ENCODE data around the gene RIN1.

RIN1 gene

DNA sequence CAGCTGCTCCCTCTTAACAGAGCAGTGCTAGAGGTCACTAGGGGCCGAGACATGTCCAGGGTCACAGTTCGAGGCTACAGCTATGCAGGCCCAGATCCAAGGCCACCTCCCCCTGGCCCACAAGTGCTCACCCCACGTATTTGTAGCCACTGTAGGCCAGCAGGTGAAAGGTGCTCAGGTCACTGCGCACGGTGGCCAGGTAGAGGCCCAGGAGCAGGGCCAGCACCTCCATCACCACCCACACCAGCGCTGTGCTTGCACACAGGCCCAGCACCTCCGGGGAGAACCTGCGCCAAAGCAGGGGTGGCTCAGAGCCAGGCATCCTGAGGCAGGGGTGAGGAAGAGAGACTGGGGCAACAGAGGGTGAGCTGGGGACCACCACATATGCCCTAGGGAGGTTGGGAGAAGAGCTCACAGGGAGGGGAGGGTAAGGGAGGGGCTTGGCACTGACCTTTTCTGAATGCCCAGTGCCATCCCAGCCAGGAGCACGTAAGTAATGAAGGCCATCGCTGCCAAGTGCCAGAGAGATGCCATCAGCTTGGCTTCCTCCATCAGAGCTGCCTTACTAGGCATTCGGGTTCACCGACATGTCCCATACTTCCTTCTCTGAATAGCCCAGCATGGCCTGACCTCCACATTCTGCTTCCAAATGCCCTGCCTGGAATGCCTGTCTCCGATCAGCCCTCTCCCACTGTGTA is 50.8 kb downstream of the RIN1 start:
- H3K27me3 ChIP-seq (ENCODE audit: insufficient read depth, low read length) = no peaks in the 10 kb centered on the region
- no peak overlapping the region for H3K27ac ChIP-seq (ENCODE audit: low read depth, low read length)
- H3K4me3 ChIP-seq (ENCODE audit: low read depth, low read length) = no peak overlapping the region
- peaks cover 21% of the 10 kb centered on the region for H3K79me2 ChIP-seq (ENCODE audit: control insufficient read depth, insufficient read depth, low read length, unreplicated experiment)
- no peak overlapping the region for H2AFZ ChIP-seq (ENCODE audit: low read length, unreplicated experiment)
- peaks cover 15% of the 10 kb centered on the region for H3K4me1 ChIP-seq (ENCODE audit: control insufficient read depth, insufficient read depth, low read length, unreplicated experiment)
- H3K36me3 ChIP-seq (ENCODE audit: insufficient read depth, low read length) = no peaks in the 10 kb centered on the region

DNA sequence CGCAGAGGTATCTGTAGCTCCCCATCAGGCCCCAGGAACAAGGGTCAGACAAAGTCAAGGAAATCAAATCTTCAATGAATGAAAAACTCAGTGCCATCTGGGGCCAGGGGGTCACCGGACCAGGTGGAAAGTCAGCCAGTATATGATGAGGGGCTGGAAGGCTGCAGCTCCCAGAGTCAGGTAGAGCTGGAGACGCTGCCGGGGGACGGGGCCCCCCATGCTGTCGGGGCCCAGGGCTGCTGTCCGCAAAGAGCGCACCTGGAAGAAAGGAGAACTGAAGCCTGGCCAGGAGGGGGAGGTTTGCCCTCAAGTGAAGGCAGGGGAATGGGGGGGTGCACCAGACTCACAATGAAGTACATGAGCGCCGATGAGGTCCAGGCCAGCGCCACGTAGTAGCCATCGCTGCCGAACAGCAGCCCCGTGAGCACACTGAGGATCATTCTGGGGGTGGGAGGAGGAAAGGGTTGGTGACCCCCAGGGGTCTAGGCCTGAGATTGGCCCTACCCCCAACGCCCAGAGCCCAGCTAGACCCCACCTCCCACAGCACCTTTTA is 51.6 kb downstream of the RIN1 start:
- H3K36me3 ChIP-seq (ENCODE audit: insufficient read depth, low read length) = no peaks in the 10 kb centered on the region
- no peaks in the 10 kb centered on the region for H3K27me3 ChIP-seq (ENCODE audit: insufficient read depth, low read length)
- H3K27ac ChIP-seq (ENCODE audit: low read depth, low read length) = no peak overlapping the region
- H3K4me1 ChIP-seq (ENCODE audit: control insufficient read depth, insufficient read depth, low read length, unreplicated experiment) = peaks cover 8% of the 10 kb centered on the region
- H2AFZ ChIP-seq (ENCODE audit: low read length, unreplicated experiment) = no peak overlapping the region
- H3K4me3 ChIP-seq (ENCODE audit: low read depth, low read length) = no peak overlapping the region
- peaks cover 21% of the 10 kb centered on the region for H3K79me2 ChIP-seq (ENCODE audit: control insufficient read depth, insufficient read depth, low read length, unreplicated experiment)

DNA sequence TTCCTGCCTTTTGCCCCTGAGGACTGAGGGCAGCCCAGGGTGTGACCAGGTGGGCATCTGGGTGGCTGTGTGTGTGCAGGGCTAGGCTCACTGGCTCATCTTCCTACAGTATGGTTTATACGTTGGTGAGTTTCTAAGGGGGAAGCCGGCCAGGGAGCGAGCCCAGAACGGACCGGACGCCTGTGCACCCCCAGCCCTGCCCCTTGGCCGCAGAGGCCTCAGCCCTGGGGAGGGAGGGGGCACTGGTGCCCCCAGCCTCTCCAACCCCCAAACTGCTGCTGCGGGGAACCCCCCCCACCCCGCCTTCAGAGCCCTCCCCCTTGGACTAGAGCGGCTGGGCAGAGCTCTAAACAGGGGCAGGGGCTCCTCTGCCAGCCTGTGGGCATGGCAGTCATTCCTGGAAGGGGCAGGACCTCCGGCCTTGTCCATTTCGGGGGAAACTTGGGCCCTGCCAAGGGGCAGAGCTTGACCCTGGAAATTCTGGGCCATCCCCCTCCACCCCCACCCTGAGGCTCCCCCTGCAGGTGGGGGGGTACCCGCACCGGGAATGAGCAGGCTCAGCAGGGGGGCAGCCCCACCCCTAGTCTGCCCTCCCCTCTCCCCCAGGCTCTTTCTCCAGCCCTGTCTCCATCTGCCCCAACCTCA is 52.7 kb downstream of the RIN1 start:
- Histone ChIP-seq H3K4me3 (ENCODE audit: low read depth, low read length) (no peak overlapping the region), H2AFZ (ENCODE audit: low read length, unreplicated experiment) (no peak overlapping the region), H3K4me1 (ENCODE audit: control insufficient read depth, insufficient read depth, low read length, unreplicated experiment) (peaks cover 8% of the 10 kb centered on the region), H3K79me2 (ENCODE audit: control insufficient read depth, insufficient read depth, low read length, unreplicated experiment) (peaks cover 20% of the 10 kb centered on the region), H3K36me3 (ENCODE audit: insufficient read depth, low read length) (no peaks in the 10 kb centered on the region), H3K27ac (ENCODE audit: low read depth, low read length) (no peak overlapping the region), H3K27me3 (ENCODE audit: insufficient read depth, low read length) (no peaks in the 10 kb centered on the region; the same call in 1 of the 2 replicates)

DNA sequence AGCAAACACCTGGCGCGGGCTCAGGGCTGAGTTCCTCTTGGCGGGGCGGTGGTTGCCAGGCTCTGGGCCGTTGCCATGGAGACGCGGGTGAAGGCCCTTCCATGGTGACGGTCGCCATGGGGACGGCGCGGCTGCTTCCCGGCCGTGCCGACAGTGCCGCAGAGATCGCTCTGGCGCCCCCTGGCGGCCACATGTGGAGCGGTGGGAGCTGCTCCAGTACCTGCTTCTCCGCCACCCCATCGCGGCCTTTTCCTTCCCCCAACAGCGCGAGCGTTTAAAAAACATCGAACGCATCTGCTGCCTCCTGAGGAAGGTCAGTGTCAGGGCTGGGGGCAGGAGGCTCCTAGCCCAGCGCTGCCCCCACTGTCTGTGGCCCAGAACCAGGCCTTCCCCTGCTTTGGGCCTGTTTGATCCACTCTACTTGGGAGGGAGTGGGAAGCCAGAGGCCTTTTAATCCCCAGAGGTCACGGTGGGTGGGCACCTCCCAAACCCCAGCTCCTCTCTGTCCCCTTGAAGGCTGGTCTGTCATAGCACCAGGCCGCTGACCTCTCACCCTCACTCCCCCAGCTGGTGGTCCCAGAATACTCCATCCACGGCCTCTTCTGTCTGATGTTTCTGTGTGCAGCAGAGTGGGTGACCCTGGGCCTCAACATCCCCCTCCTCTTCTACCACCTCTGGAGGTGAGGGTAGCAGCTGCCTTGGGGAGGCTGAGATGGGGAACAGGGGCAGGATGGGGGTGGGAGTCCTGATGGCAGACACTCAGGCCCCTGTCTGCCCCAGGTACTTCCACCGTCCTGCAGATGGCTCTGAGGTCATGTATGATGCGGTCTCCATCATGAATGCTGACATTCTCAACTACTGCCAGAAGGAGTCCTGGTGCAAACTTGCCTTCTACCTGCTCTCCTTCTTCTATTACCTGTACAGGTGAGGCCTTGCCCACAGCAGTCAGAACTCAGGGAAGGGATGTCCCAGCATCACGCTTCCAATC is 53.5 kb downstream of the RIN1 start:
- Histone ChIP-seq H3K4me1 (ENCODE audit: control insufficient read depth, insufficient read depth, low read length, unreplicated experiment) (peaks cover 4% of the 10 kb centered on the region), H3K79me2 (ENCODE audit: control insufficient read depth, insufficient read depth, low read length, unreplicated experiment) (peaks cover 11% of the 10 kb centered on the region), H3K36me3 (ENCODE audit: insufficient read depth, low read length) (no peaks in the 10 kb centered on the region), H3K4me3 (ENCODE audit: low read depth, low read length) (no peak overlapping the region), H3K27ac (ENCODE audit: low read depth, low read length) (no peak overlapping the region), H2AFZ (ENCODE audit: low read length, unreplicated experiment) (no peak overlapping the region), H3K27me3 (ENCODE audit: insufficient read depth, low read length) (no peaks in the 10 kb centered on the region; the same call in 1 of the 2 replicates)
